ENCODE measurements around the gene WDR13.

WDR13 gene

DNA sequence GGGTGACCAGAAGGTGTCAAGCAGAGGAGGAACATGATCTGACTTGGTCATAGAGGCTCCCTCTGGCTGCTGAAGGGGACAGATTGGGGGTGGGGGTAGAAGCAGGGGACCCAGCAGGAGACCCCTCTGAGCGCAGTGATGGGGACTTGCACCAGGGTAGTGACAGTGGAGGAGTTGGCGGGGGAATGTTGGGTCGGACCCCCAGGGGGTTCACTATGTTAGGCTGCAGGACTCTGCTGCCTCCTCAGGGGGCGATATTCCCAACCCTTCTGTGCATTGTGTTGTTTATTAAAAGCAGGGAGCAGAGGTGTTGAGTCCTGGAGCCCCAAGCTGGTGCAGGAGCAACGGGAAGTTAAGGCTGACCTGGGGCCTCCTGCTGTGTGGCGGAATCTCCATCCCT is 8.8 kb downstream of the WDR13 start:
- TF ChIP-seq, protein P1, sequence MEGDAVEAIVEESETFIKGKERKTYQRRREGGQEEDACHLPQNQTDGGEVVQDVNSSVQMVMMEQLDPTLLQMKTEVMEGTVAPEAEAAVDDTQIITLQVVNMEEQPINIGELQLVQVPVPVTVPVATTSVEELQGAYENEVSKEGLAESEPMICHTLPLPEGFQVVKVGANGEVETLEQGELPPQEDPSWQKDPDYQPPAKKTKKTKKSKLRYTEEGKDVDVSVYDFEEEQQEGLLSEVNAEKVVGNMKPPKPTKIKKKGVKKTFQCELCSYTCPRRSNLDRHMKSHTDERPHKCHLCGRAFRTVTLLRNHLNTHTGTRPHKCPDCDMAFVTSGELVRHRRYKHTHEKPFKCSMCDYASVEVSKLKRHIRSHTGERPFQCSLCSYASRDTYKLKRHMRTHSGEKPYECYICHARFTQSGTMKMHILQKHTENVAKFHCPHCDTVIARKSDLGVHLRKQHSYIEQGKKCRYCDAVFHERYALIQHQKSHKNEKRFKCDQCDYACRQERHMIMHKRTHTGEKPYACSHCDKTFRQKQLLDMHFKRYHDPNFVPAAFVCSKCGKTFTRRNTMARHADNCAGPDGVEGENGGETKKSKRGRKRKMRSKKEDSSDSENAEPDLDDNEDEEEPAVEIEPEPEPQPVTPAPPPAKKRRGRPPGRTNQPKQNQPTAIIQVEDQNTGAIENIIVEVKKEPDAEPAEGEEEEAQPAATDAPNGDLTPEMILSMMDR (IDR thresholded peaks at IDR 0.05; ENCODE audit: low read depth, low read length, missing control alignments): no peak
- no peak overlapping the region for H3K4me3 ChIP-seq (replicated peaks; ENCODE audit: low read depth, low read length)
- no peak for DNase-seq (ENCODE audit: extremely low read depth, low read depth)

DNA sequence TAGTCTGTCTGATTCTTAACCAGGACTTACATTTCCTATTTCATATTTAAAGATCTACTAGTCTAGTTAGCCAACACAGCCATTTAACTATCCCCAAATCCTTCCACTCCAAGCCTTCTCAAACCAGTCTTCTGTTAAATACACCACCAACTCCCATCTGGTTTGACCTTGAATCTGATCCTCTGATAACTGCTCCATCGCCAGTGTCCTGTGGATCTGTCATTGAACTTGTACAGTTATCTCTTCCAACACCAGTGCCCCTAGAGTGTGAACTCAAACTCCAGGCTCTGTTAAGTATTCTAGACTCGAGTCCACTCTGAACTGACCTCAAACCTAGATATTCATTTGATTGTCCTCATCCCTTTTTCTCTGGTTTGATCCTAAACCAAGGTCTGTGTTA is 14.4 kb downstream of the WDR13 start:
- H3K4me3 ChIP-seq (replicated peaks; ENCODE audit: low read depth, low read length): no peak overlapping the region
- TF ChIP-seq, protein P1 (IDR thresholded peaks at IDR 0.05; ENCODE audit: low read depth, low read length, missing control alignments): no peak

DNA sequence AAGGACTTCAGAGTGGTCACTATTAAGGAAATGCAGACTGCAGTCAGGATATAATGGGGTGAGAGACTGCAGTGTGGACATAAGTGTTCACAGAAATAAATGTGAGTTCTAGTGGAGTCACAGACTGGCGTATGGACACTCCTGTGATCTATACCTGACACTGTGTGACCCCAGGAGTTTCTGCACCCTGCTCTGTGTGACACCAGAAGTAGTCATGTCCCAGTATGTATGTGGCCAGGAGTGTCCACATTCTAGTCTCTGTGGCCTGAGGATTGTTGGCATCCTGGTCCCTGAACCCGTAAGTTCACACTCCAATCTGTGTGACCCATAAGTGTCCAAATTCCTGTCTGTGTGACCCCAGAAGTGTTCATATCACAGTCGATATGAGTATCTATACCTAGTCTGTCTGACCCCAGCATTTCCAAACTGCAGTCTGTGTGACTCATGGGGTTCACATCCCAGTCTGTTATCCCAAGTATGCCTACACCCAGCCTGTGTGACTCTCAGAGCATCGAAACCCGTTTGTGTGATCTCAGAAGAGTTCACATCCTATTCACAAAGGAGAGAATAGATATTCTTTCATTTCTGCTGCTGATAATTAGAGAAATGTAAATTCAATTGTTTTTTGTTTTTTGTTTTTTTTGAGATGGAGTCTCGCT is 16.3 kb downstream of the WDR13 start:
- H3K4me3 ChIP-seq (replicated peaks; ENCODE audit: low read depth, low read length): no peak overlapping the region
- DNase-seq (ENCODE audit: extremely low read depth, low read depth): no peak
- TF ChIP-seq, protein P1 (IDR thresholded peaks at IDR 0.05; ENCODE audit: low read depth, low read length, missing control alignments): no peak

More for the DNA sequence above, 14.4 kb downstream of the WDR13 start:
- DNase-seq (ENCODE audit: extremely low read depth, low read depth): no peak

DNA sequence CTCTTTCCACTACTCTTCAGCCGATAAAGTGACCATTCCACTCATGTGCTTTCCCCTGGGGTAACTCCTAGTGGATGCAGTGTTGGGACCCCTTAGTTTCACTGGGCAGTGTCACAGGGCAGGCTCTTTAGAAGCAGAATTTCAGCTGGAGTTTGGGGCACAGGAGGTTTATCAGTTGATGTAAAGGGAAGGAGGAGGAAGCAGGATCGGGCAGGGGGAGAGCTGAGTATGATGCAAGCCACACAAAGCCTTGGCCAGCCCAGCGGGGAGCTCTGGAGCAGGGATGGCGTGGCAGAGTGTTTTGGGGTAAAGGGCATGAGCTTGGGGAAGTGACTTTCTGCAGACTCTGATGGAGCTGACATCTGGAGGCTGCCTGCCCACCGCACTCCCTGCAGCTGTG is 19.3 kb downstream of the WDR13 start:
- no peak overlapping the region for H3K4me3 ChIP-seq (replicated peaks; ENCODE audit: low read depth, low read length)
- DNase-seq (ENCODE audit: extremely low read depth, low read depth): no peak
- TF ChIP-seq, protein P1 (IDR thresholded peaks at IDR 0.05; ENCODE audit: low read depth, low read length, missing control alignments): no peak

DNA sequence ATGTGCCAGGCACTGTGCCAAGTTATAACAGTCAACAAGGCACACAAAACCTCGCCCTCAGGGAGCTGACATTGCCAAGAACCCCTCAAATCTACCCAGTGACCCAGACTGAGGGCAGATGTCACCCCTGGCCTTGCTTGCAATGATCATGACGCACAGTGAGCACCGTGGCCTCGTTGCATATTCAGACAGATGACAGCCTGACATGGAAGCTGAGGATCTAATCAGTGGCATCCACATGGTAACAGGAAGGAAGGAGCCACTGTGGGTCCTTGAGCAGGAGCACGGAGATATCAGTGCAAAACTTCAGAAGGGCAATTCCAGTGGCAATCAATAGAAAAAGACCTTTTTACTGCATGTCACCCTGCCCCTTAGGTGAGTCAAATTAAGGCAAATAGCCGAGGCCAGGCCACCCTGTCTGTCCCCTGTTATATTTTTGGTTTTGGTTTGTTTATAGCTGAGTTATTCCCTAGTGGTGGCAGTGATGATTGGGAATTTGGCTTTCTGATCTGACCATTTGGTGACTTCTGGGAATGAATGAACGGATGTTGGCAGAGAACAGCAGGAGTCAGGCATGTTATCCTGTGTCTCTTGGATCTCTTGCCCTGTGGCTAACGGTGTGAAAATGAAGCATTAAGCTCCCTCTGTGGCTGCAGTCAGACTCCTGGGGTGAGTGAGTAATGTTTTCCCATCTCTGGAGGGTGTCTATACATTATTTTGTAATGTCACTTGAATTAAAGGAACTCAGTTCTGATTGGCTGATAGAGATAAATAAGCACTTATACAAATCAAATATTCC is 20.4 kb downstream of the WDR13 start:
- DNase-seq (ENCODE audit: extremely low read depth, low read depth): no peak
- TF ChIP-seq, protein P1 (IDR thresholded peaks at IDR 0.05; ENCODE audit: low read depth, low read length, missing control alignments): no peak

DNA sequence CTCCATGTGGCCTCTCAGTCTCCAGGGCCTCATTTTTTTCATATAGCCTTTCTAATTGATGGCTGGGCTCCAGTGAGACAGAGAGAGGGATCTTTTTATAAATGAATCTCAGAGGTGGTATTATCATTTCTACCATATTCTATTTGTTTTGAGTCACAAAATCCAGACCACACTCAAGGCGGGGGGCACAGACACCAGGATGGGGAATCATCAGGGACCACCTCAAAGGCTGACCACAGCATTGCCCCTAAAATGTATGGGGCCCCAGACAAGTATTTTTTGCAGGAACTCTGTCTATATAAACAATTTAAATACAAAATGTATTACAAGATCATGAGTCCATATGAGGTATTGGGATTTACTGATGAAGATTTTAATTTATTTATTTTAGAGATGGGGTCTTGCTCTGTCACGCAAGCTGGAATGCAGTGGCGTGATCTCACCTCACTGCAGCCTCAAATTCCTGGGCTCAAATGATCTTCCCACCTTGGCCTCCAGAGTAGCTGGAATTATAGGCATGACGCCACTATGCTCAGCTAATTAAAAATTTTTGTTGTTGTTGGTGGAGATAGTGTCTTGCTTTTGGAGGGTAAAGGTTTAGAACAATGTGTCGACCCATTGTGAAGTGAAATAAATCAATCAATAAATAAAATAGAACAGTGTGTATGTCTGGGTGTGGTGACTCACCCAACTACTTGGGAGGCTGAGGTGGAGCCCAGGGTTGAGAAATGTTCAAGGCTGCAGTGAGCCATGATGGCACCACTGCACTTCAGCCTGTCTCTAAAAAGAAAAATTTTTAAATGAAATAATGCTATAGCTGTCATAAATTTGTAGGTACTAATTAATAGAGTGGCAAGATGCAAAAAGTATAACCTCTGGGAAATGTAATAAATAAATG is 29.4 kb downstream of the WDR13 start:
- no peak overlapping the region for H3K4me3 ChIP-seq (replicated peaks; ENCODE audit: low read depth, low read length)
- TF ChIP-seq, protein P1 (IDR thresholded peaks at IDR 0.05; ENCODE audit: low read depth, low read length, missing control alignments): no peak
- no peak for DNase-seq (ENCODE audit: extremely low read depth, low read depth)

More for the DNA sequence above, 20.4 kb downstream of the WDR13 start:
- H3K4me3 ChIP-seq (replicated peaks; ENCODE audit: low read depth, low read length): no peak overlapping the region

Data from HFF-Myc (cell line).